Ishikawa (cell line): ENCODE measurements around the gene PRPF6.

ENCODE experiments used
- CEBPB ChIP-seq: IDR thresholded peaks from 2 replicates; pipeline ENCODE4 v1.6.1; 2012
- CREB1 ChIP-seq: IDR thresholded peaks from 2 replicates; pipeline ENCODE4 v1.6.1; 2012; ENCODE audit warnings: low read depth
- EGR1 ChIP-seq: IDR thresholded peaks from 2 replicates; pipeline ENCODE4 v1.6.1; 2012
- EP300 ChIP-seq: IDR thresholded peaks from 2 replicates; pipeline ENCODE4 v1.6.1; 2012; ENCODE audit warnings: borderline replicate concordance
- FOXM1 ChIP-seq: IDR thresholded peaks from 2 replicates; pipeline ENCODE4 v1.6.1; 2012; ENCODE audit warnings: low read depth, borderline replicate concordance
- NFIC ChIP-seq: IDR thresholded peaks from 2 replicates; pipeline ENCODE4 v1.6.1; 2012
- RAD21 ChIP-seq: IDR thresholded peaks from 2 replicates; pipeline ENCODE4 v1.6.1; 2012; ENCODE audit warnings: low read depth
- TAF1 ChIP-seq: IDR thresholded peaks from 2 replicates; pipeline ENCODE4 v1.6.1; 2012; ENCODE audit warnings: low read depth, mild to moderate bottlenecking
- TCF12 ChIP-seq: IDR thresholded peaks from 2 replicates; pipeline ENCODE4 v1.6.1; 2012; ENCODE audit warnings: low read depth
- TEAD4 ChIP-seq: IDR thresholded peaks from 2 replicates; pipeline ENCODE4 v1.6.1; 2012
- YY1 ChIP-seq: IDR thresholded peaks from 2 replicates; pipeline ENCODE4 v1.6.1; 2012; ENCODE audit warnings: low read depth
- ZBTB7A ChIP-seq: IDR thresholded peaks from 2 replicates; pipeline ENCODE4 v1.6.1; 2012; ENCODE audit warnings: low read depth
- TF ChIP-seq, protein P1 (sequence below): IDR thresholded peaks from 2 replicates; pipeline ENCODE4 v1.6.1; 2012
- TF ChIP-seq, protein P2 (sequence below): IDR thresholded peaks from 2 replicates; pipeline ENCODE4 v1.6.1; 2012; ENCODE audit warnings: low read depth, mild to moderate bottlenecking
- TF ChIP-seq, protein P3 (sequence below): IDR thresholded peaks from 2 replicates; pipeline ENCODE4 v1.6.1; 2012

PRPF6 gene

DNA sequence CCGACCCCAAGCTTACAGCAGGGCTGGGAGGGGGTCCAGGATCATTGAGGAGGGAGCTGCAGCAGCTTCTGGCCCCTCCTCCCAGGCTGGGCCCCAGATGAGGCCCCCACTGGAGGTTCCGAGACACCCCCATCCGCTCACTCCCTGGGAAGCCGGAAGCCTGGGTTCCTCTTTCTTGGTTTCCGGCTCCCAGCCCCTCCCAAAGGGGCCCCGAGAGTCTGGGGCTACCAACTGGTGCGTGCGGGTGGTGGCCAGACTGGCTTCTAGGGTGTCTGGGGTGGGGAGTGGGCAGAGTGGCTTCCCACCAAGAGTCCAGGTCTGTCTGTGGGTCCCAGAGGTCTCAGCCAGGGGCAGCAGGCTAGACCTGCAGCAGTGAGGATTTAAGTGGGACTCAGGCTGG is 96.2 kb downstream of the PRPF6 start:
- TF ChIP-seq RAD21 (no peak), EGR1 (no peak), ZBTB7A (no peak), TEAD4 (no peak)

DNA sequence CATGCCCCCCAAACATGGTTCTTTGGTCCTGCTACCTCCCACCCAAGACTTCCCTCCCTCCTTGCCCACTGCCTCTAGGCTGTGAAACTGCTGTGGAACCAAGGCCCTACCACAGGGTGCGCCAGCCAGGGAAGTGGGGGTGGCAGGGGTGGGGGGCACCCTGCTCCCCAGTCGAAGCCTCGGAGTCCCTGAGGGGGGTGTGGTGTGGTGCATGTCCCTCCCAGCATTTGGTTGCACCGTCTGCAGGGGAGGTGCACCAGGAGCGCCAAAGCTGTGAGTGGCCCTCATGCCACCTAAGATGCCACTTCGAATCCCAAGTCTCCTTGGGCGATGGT is 96.6 kb downstream of the PRPF6 start:
- no peak for TF ChIP-seq RAD21
- no peak for TF ChIP-seq CREB1
- TF ChIP-seq, protein P1, sequence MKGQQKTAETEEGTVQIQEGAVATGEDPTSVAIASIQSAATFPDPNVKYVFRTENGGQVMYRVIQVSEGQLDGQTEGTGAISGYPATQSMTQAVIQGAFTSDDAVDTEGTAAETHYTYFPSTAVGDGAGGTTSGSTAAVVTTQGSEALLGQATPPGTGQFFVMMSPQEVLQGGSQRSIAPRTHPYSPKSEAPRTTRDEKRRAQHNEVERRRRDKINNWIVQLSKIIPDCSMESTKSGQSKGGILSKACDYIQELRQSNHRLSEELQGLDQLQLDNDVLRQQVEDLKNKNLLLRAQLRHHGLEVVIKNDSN = no peak
- TF ChIP-seq TCF12 = no peak

DNA sequence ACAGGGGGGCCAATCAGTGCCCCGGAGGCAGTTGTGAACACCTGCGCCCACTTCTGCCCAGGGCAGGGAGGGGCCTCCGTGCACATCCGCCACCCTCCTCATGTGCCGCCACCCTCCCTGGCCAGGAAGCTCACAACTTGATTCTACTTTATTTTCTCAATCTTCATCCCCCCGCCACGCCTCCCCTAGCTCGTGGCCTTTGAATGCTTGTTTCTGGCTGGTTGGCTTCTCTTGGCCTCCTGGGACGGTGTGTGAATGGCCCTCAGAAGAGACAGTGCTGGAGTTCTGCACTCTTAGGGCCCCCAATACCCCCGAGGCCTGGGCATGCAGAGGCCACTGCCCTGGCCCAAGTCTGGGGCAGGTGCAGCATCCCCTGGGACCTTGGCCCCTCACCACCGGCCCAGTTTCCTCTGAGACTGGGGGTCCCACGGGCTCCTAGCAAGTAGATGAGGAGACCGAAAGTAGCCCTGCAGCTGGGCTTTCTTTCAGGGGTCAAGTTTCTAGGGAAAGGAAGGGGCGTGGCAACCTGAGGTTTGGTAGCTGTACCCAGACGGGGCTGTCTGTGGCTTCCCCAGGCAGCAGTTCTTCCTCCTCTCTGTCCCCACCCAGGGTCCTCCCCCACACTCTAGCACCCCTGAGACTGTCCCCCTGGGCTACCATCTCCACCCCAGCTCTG is 97.1 kb downstream of the PRPF6 start:
- TF ChIP-seq, protein P2, sequence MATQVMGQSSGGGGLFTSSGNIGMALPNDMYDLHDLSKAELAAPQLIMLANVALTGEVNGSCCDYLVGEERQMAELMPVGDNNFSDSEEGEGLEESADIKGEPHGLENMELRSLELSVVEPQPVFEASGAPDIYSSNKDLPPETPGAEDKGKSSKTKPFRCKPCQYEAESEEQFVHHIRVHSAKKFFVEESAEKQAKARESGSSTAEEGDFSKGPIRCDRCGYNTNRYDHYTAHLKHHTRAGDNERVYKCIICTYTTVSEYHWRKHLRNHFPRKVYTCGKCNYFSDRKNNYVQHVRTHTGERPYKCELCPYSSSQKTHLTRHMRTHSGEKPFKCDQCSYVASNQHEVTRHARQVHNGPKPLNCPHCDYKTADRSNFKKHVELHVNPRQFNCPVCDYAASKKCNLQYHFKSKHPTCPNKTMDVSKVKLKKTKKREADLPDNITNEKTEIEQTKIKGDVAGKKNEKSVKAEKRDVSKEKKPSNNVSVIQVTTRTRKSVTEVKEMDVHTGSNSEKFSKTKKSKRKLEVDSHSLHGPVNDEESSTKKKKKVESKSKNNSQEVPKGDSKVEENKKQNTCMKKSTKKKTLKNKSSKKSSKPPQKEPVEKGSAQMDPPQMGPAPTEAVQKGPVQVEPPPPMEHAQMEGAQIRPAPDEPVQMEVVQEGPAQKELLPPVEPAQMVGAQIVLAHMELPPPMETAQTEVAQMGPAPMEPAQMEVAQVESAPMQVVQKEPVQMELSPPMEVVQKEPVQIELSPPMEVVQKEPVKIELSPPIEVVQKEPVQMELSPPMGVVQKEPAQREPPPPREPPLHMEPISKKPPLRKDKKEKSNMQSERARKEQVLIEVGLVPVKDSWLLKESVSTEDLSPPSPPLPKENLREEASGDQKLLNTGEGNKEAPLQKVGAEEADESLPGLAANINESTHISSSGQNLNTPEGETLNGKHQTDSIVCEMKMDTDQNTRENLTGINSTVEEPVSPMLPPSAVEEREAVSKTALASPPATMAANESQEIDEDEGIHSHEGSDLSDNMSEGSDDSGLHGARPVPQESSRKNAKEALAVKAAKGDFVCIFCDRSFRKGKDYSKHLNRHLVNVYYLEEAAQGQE = no peak
- TF ChIP-seq CREB1 (no peak), TCF12 (no peak), EGR1 (no peak), FOXM1 (no peak), RAD21 (no peak), CEBPB (no peak), TAF1 (no peak), EP300 (no peak), YY1 (no peak), TEAD4 (no peak), NFIC (no peak), ZBTB7A (no peak)
- TF ChIP-seq, protein P3, sequence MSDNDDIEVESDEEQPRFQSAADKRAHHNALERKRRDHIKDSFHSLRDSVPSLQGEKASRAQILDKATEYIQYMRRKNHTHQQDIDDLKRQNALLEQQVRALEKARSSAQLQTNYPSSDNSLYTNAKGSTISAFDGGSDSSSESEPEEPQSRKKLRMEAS = no peak
- TF ChIP-seq, protein P1 = no peak

DNA sequence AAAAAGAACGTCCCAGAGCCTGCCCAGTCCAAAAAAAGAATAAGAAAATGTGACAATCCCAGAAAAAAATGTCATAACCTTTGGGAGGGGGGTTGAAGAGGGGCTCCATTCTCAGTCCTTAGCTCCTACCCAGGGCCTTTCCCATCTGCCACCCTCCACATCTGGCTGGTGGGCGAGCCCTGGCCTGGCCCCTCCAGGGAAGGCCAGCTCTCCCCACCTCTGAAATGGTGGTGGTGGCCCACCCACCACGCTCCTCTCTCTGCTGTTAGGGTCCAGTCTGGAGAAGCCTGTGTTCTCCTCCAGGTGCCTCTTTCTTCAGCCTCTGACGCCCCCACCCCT is 98.0 kb downstream of the PRPF6 start:
- no peak for TF ChIP-seq TEAD4
- no peak for TF ChIP-seq EGR1
- no peak for TF ChIP-seq EP300
- TF ChIP-seq TAF1 = no peak
- TF ChIP-seq CREB1 = no peak
- no peak for TF ChIP-seq RAD21
- no peak for TF ChIP-seq YY1
- TF ChIP-seq, protein P3 = no peak
- TF ChIP-seq ZBTB7A = no peak; the same call in 1 of the 2 replicates
- no peak for TF ChIP-seq NFIC
- TF ChIP-seq FOXM1 = no peak
- no peak for TF ChIP-seq TCF12
- TF ChIP-seq, protein P2 = no peak
- TF ChIP-seq, protein P1 = no peak
- no peak for TF ChIP-seq CEBPB

DNA sequence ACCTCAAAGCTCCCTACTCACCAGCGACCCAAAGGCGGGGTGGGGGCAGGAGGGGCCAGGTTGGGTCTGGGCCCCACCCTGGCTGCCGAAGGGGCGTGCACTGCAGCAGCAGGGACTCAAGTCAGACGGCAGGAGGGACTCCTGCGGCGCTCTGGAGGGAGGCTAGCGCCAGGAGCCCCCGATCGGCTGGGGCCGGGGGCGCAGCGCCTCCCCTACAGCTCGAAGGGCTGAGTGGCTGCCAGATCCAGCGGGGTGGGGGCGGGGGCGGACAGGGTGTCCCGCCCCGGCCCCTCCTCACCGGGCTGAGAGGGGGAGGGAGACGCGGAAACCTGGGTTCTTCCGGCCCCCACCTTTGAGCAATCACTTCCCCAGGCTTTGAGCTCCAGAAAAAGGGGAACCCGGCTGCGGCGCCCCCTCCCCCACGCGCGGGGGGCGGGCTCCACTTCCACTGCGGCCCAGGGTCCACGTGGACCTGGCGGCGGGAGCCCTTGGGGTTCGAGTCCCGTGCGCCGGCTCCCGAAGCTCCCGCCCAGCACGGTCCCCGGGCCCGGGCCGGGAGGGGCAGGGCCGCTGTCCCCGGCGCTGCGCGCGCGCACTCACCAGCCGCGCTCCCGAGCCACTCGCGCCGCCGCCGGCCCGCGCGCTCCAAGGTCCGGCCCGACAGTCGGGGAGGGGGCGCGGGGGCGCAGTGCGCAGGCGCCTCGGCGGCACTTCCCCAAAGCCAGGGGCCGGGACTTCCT is 98.5 kb downstream of the PRPF6 start, which contains the start of gene RGS19:
Gene RGS19 (minus strand): TSS at position 246 of the 740 bp plus-strand sequence. CDS start 2,632 bp downstream, outside the sequence.
- TF ChIP-seq TEAD4 (no peak), RAD21 (no peak), TAF1 (peak; percentile 25; the same call in 1 of the 2 replicates), TCF12 (peak; percentile 42; the same call in 1 of the 2 replicates)
- TF ChIP-seq, protein P3 = 0 out of 2 replicates have a peak, but pooled peaks have one; percentile 25
